Stimulated activated CD8-positive, alpha-beta memory T cell treated with anti-CD3 and anti-CD28 coated beads, Interleukin-15, amount 100 ng/mL, for 48 hours (primary cell): ENCODE results near the gene KLHL26.
"Not testable (repeated sequence)": the region's sequence is repeated elsewhere in the genome, so short reads cannot be mapped to it uniquely, and the experiment has no call there.

Experiments
- DNase-seq, 2 donors: peaks; one replicate each; pipeline ENCODE4 v3.0.0-alpha.2; 2020; ENCODE audit warnings: low read depth in 2 of 2

The KLHL26 gene, protein sequence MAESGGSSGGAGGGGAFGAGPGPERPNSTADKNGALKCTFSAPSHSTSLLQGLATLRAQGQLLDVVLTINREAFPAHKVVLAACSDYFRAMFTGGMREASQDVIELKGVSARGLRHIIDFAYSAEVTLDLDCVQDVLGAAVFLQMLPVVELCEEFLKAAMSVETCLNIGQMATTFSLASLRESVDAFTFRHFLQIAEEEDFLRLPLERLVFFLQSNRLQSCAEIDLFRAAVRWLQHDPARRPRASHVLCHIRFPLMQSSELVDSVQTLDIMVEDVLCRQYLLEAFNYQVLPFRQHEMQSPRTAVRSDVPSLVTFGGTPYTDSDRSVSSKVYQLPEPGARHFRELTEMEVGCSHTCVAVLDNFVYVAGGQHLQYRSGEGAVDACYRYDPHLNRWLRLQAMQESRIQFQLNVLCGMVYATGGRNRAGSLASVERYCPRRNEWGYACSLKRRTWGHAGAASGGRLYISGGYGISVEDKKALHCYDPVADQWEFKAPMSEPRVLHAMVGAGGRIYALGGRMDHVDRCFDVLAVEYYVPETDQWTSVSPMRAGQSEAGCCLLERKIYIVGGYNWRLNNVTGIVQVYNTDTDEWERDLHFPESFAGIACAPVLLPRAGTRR

GRCh38 chr19:18636969-18637629 is at the start of gene KLHL26:
TSS of gene KLHL26 (plus strand) at chr19:18637028. CDS start at chr19:18637055, 27 bp downstream.
- no peak for DNase-seq

DNA sequence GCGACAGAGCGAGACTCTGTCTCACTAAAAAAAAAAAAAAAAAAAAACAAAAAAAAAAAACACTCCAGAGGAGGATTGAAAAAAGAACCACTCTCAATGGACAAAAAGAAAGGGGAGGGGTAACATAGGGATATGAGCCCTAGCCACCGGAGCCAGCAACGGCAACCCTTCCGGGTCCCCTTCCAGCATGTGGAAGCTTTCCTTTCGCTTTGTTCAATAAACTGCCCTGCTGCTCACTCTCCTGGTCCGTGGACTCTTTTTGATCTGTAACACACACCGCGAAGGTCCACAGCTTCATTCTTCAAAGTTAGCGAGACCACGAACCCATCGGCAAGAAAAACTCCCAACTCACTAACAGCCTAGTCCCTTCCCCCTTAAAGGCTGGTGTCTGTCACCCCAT is 49.3 kb upstream of the KLHL26 start:
- DNase-seq, result no peak

DNA sequence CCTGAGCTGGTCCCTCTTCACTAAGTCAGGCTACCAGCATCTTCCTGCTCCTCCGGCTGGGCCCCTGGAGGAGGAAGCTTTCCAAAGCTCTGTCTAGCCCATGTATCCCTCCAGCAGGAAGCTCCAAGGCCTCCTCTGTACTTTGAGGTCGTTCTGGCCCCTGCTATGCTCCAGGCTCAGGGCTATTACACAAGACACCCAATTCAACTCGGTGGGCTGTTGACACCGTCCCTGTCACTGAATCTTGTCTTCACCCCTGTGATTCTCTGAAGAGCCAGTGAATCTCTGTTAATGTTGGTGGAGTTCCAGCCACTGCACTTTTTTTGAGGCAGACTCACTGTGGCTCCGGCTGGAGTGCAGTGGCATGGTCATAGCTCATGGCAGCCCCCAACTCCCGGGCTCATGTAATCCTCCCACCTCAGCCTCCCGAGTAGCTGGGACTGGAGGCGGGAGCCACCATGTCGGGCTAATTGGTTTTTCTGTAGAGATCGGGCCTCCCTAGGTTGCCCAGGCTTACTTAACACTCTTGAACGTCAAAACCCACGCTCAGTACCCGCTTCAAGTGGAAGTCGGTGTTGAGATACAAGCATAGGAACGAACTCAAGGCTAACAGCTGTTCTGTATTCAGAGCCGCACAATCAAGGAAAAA is 48.7 kb upstream of the KLHL26 start:
- no peak for DNase-seq

GRCh38 chr19:18588611-18589379 is 48.0 kb upstream of the KLHL26 start, which contains the start of gene REX1BD:
TSS of gene REX1BD (plus strand) at chr19:18588798. CDS start at chr19:18588802, 4 bp downstream.
- peak; percentile 81 to 83 for DNase-seq

- DNase-seq, result peak; percentile 55 to 62
Observed at GRCh38 chr19:18589380-18590272, 47.2 kb upstream of the KLHL26 start.

- no peak for DNase-seq
Observed at GRCh38 chr19:18590273-18591272, 46.3 kb upstream of the KLHL26 start.

GRCh38 chr19:18591735-18592385 is 45.0 kb upstream of the KLHL26 start:
- DNase-seq, result no peak

DNA sequence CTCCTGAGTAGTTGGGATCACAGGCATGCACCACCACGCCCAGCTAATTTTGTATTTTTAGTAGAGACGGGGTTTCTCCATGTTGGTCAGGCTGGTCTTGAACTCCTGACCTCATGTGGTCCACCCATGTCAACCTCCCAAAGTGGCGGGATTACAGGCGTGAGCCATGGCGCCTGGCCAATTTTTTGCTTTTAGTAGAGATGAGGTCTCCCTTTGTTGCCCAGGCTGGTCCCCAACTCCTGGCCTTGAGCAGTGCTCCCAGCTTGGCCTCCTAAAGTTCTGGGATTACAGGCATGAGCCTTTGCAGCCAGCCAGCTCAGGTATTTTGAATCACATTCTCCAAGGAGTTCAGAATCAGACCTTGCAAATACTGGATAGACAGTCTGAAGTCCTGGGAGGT is 44.1 kb upstream of the KLHL26 start:
- DNase-seq, result not testable (repeated sequence)

DNA sequence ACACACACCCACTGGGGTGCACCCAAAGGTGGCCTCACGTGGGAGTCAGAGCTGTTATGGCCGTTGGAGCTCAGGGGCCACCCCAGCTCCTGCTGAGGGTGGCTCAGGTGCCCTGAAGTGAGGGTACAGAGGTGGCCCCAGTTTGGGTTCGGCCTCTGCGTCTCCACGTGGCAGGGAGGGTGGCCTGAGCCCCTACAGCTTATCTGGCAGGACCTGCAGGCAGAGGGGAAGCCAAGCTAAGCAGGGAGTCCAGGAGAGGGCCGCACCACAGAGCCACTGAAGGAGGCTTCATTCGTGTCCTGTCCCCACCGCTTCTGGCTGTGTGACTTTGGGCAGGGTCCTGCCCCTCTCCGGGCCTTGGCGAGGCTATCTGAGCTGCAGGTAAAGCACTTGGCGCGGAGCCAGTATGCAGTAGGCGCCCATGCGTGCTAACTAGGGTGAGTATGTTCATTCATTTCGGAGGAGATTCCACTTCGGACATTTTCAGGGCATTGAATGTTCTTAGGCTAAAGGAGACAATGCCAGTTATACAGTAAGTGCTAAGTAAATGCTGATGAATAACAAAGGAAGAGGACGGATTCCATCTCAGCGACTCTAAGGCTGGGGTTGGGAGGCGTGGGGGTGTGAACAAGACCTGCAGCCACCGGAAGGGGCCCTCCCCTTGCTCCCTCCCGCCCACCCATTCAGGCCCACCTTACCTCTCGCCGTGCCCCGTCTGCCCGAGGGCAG is 43.3 kb upstream of the KLHL26 start:
- DNase-seq, result no peak

- peak; percentile 56 to 68 for DNase-seq
Observed at GRCh38 chr19:18594096-18594823, 42.6 kb upstream of the KLHL26 start.

GRCh38 chr19:18594824-18595373 is 41.9 kb upstream of the KLHL26 start:
- no peak for DNase-seq

DNA sequence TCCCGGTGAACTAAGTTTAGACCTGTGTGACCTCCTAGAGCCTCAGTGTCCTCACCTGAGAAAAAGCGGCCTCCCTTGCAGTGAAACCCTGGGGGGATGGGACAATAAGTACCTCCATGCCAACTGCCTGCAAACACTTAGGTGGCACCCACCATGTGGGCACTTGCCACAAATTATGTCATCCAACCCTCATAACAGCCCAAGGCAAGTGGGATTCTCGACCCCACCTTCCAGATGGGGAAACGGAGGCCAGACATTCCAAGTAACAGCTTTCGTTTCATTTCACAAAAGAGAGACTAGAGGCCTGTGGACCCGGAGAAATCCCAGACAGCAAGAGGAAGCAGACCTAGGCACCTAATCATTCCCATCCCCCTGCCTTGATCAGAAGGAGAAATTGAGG is 41.4 kb upstream of the KLHL26 start:
- DNase-seq, result no peak

DNA sequence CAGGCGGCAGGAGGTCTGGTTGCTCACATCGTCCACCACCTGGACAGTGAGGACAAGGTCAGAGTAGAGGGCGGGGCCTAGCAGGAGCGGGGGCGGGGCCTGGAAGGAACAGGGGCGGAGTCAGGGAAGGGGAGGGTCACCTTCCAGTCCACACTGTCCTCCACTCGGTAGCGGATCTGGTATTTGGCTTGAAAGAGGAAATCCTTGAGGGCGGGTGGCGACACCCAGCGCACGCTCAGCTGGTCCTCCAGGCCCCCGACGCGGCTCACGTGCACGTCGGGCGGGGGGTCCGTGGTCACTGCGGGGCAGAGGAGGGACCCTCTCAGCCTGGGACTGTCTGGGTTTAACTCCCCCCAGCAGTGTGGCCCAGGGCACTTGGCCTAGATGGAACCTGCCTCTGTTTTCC is 40.1 kb upstream of the KLHL26 start:
- DNase-seq, result no peak

GRCh38 chr19:18597809-18598660 is 38.8 kb upstream of the KLHL26 start:
- no peak for DNase-seq

- DNase-seq, result no peak
Observed at GRCh38 chr19:18599485-18599884, 37.3 kb upstream of the KLHL26 start.
